Left ventricle myocardium superior (tissue), 1 donor: ENCODE measurements around the gene TIMM10. TPM values are rescaled to one million over a fixed set of nuclear protein-coding genes. Genes with fewer than 3 reads are reported as not detected.

Source experiments
- ATAC-seq: fragments of 200-7000 bp; cut with Tn5 transposase; one replicate; pipeline ENCODE4 v1.9.1; 2020; ENCODE audit warnings: mild to moderate bottlenecking, moderate library complexity
- DNase-seq: peaks from one replicate; pipeline ENCODE4 v3.0.0-alpha.2; 2020
- intact Hi-C: fragments of 100-400 bp; cut with micrococcal nuclease; formaldehyde crosslinking; loops from one replicate; pipeline ENCODE4 v1.11.0; 2022
- total RNA-seq: library from RNA; stranded (reverse); fragmentation: NEBNext Ultra II Directional; extraction: Animal tissue kit (Norgen Biotek cat#: 25700); gene quantifications from one replicate; pipeline ENCODE4 v1.2.1, GENCODE V29; 2021
- donor health status: DM: no; HTN: yes; CAD: no; lungs with severe emphysema.

The TIMM10 gene
- total RNA-seq, 1 donor from 2014 or later, result 56.7 TPM

- DNase-seq (no peak), ATAC-seq (no peak)
- intact Hi-C loops, result no loop called here
Measured at GRCh38 chr11:57512646-57513451, 17.7 kb downstream of the TIMM10 start.

- intact Hi-C loops, result no loop called here
- DNase-seq (no peak), ATAC-seq (no peak)
Measured at GRCh38 chr11:57511741-57512430, 18.7 kb downstream of the TIMM10 start.

DNA sequence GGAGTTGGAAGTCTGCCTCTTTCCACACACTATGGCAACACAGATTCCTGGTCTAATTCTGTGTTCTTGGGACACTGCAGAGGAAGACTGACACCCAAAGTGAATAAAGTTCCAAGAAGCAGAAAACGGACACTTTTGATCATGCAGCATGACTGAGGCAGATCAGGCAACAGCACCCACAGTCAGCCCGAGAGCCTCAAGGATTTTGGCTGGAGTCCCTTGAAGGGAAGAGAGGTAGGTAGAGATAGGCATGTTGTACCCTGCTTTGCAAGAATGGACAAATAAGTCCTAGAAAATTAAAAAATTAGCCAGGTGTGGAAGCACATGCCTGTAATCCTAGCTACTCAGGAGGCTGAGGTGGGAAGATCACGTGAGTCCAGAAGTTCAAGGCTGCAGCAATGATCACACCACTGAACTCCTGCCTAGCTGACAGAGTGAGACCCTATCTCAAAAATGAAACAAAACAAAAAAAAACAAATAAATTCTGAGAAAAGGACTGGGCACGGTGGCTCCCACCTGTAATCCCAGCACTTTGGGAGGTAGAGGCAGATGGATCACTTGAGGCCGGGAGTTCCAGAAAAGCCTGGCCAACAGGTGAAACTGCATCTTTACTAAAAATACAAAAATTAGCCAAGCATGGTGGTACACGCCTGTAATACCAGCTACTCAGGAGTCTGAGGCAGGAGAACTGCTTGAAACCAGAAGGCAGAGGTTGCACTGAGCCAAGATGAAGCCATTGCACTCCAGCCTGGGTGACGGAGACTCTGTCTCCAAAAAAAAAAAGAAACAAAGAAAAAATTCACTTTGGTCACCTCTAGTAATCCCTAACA lies 22.0 kb downstream of the TIMM10 start:
- ATAC-seq (no peak), DNase-seq (no peak)
- intact Hi-C loops, result no loop called here

GRCh38 chr11:57506522-57506921 lies 24.0 kb downstream of the TIMM10 start:
- intact Hi-C loops, result no loop called here
- ATAC-seq, result no peak
- no peak for DNase-seq

GRCh38 chr11:57504511-57504910 lies 26.0 kb downstream of the TIMM10 start:
- ATAC-seq (no peak), DNase-seq (no peak)
- intact Hi-C loops, result no loop called here

- ATAC-seq, result no peak
Measured at GRCh38 chr11:57502870-57503269, 27.7 kb downstream of the TIMM10 start.

GRCh38 chr11:57502376-57502775 lies 28.2 kb downstream of the TIMM10 start:
- DNase-seq, result no peak
- no peak for ATAC-seq
- intact Hi-C loops, result no loop called here

More at GRCh38 chr11:57502870-57503269, 27.7 kb downstream of the TIMM10 start:
- intact Hi-C loops, result no loop called here
- no peak for DNase-seq

- DNase-seq (no peak), ATAC-seq (peak; percentile 4)
- intact Hi-C loops, result no loop called here
Measured at GRCh38 chr11:57501953-57502352, 28.6 kb downstream of the TIMM10 start.

- DNase-seq, result no peak
- no peak for ATAC-seq
- intact Hi-C loops, result no loop called here
Measured at GRCh38 chr11:57500926-57501325, 29.6 kb downstream of the TIMM10 start.

- DNase-seq (no peak), ATAC-seq (peak; percentile 15)
- intact Hi-C loops, result no loop called here
Measured at GRCh38 chr11:57500515-57500914, 30.0 kb downstream of the TIMM10 start.

GRCh38 chr11:57499983-57500461 lies 30.5 kb downstream of the TIMM10 start:
- DNase-seq (no peak), ATAC-seq (no peak)
- intact Hi-C loops, result no loop called here

DNA sequence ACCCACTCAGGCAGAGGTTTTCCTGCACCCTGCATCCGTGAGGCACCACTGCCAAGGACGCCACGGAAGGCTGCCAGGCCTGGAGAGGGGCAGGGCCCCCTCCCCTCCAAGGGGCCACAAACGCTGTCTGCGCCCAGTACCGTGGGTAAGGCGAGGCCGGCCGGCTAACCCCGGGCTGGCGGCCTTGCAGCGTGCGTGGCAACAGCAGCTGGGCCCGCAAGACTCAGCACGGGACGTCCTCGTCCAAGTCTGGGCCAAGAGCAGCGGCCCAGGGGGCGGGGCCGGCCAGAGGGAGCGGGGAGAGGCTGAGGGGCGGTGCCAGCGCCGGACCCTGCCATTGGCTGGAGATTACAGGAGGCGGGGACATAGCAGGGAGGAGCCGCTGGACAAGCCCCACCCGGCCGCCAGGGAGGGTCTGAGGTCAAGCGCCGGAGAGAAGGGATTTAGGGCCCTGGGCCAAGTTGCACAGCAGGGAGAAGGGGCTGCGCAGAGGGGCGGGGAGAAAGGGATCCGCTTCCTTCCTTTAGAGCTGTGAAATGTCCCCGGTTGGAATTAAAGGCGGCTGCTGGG lies 31.1 kb downstream of the TIMM10 start:
- ATAC-seq (peak; percentile 99), DNase-seq (peak; percentile 99)
- intact Hi-C loops, result no loop called here

GRCh38 chr11:57498540-57498939 lies 32.0 kb downstream of the TIMM10 start:
- intact Hi-C loops, result no loop called here
- DNase-seq (no peak), ATAC-seq (no peak)

DNA sequence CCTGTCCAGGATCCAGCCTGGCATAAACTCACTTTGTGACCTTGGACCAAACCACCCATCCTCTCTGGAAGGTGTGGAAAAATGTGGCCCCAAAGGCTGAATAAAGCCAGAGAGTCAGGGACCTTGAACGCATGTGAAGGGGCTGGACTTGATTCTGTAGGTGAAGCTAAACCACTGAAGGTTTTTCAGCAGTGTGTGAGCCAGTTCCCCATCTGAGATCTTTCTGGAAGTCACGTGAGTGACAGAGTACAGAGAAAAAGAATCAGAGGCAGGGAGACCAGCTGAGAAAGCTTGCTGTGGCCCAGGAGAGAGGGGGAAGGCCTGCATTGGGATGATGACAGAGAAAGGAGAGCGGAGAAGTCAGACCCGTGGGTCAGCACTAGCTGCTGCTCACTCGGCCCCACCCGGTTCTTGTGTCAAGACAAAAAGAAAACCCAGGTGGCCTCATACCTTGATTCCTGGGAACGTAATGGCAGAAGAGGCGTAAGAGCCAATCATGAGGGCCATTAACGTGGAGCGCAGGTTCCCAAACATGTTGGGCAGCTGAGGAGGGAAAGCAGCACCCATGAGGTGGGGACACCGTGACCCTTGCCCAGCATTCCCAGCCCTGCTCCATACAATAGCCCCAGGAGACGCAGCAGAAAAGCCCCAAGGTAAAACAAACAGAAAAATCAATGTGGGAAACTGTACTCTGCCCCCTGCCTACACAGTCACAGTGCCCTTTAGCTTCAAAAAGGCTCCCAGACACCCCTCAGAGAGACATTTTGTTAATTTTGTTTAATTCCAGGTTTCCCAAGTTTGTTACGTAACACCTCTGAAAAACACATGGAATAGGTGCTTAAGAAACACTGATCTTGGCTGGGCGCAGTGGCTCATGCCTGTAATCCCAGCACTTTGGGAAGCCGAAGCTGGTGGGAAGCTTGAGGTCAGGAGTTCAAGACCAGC lies 33.0 kb downstream of the TIMM10 start:
- intact Hi-C loops, result no loop called here
- ATAC-seq (no peak), DNase-seq (no peak)

- intact Hi-C loops, result no loop called here
- no peak for ATAC-seq
- DNase-seq, result no peak
Measured at GRCh38 chr11:57496109-57496820, 34.3 kb downstream of the TIMM10 start.

GRCh38 chr11:57493507-57494503 lies 36.7 kb downstream of the TIMM10 start:
- ATAC-seq (peak; percentile 76), DNase-seq (peak; percentile 71)
- intact Hi-C loops, result loop anchor here (5.0 kb wide), 1 partner anchor 33 kb away; no protein-coding TSS in a partner anchor
